H1 (cell line): ENCODE results near the gene VWA2. TPM values are rescaled to one million over a fixed set of nuclear protein-coding genes. Genes with fewer than 3 reads are reported as not detected.
A peak's percentile ranks its signal among the peaks of the same experiment; 100 is the strongest.

ENCODE experiments used
- CTCF ChIA-PET: fragments of 300-600 bp; sonication (Branson Sonifier 250); formaldehyde crosslinking; loops from one replicate; lab custom pipeline; 2021; ENCODE audit not compliant: partially characterized antibody; lab: Charles Lee
- POLR2A ChIA-PET: fragments of 300-600 bp; sonication (Branson Sonifier 250); formaldehyde crosslinking; loops from one replicate; lab custom pipeline; 2021; ENCODE audit warnings: inconsistent platforms; ENCODE audit not compliant: partially characterized antibody; lab: Charles Lee
- DNase-seq, 2 experiments: peaks; one replicate each; pipeline versions ENCODE4 v3.0.0 to v3.0.0-alpha.2; 2010 to 2022; ENCODE audit warnings: low spot score in 2 of 2, low read depth in 1 of 2, mixed read lengths in 1 of 2
- FAIRE-seq: peaks from 2 replicates; lab custom pipeline; 2011; peaks lifted over from hg19 to GRCh38; lab: Jason Lieb, UNC
- H2AFZ ChIP-seq: 2 replicates; pipeline ENCODE4 v1.8.1; 2012; ENCODE audit warnings: low read length, inconsistent platforms
- H2AK5ac ChIP-seq: 2 replicates; pipeline ENCODE4 v1.6.1; 2013; ENCODE audit warnings: low read depth, low read length
- H2BK120ac ChIP-seq: replicated peaks from 2 replicates; pipeline ENCODE3; 2013; ENCODE audit warnings: low read depth, low read length, inconsistent platforms
- H2BK12ac ChIP-seq: 2 replicates; pipeline ENCODE4 v1.6.1; 2013; ENCODE audit warnings: low read depth, low read length
- H2BK15ac ChIP-seq: 2 replicates; pipeline ENCODE4 v1.6.1; 2013; ENCODE audit warnings: low read length
- H2BK20ac ChIP-seq: 2 replicates; pipeline ENCODE4 v1.6.1; 2013; ENCODE audit warnings: low read length
- H2BK5ac ChIP-seq: 2 replicates; pipeline ENCODE4 v1.6.1; 2013; ENCODE audit warnings: low read depth, low read length
- H3K14ac ChIP-seq: 2 replicates; pipeline ENCODE4 v1.6.1; 2013; ENCODE audit warnings: inconsistent platforms; ENCODE audit not compliant: insufficient read length
- H3K18ac ChIP-seq: 2 replicates; pipeline ENCODE4 v1.6.1; 2013; ENCODE audit warnings: low read length; ENCODE audit errors: extremely low read depth
- H3K23ac ChIP-seq: 2 replicates; pipeline ENCODE4 v1.6.1; 2013; ENCODE audit warnings: inconsistent platforms; ENCODE audit not compliant: insufficient read length
- H3K23me2 ChIP-seq: 2 replicates; pipeline ENCODE4 v1.6.1; 2013; ENCODE audit warnings: low read depth, low read length
- H3K27ac ChIP-seq: 2 replicates; pipeline ENCODE4 v1.6.1; 2011; ENCODE audit warnings: low read depth, low read length, inconsistent platforms
- H3K27me3 ChIP-seq, 4 experiments: replicated peaks in 1 of 4; 1 replicate in 1 of 4; 2 replicates in 3 of 4; pipeline versions ENCODE4 v1.6.1 to v1.8.1; 2011 to 2013; ENCODE audit warnings: low read length in 3 of 4, mild to moderate bottlenecking in 3 of 4, inconsistent platforms in 2 of 4, mixed read lengths in 2 of 4, moderate library complexity in 1 of 4; ENCODE audit not compliant: control insufficient read depth in 3 of 4, insufficient read depth in 3 of 4; ENCODE audit errors: extremely low read depth in 1 of 4
- H3K36me3 ChIP-seq, 4 experiments: 2 replicates each; pipeline versions ENCODE4 v1.6.1 to v1.8.1; 2011 to 2013; ENCODE audit warnings: mild to moderate bottlenecking in 4 of 4, low read length in 3 of 4, moderate library complexity in 2 of 4, control low read depth in 1 of 4, inconsistent platforms in 1 of 4; ENCODE audit not compliant: insufficient read depth in 4 of 4, control insufficient read depth in 2 of 4
- H3K4ac ChIP-seq: replicated peaks from 2 replicates; pipeline ENCODE3; 2013; ENCODE audit warnings: low read length, low read depth, mixed read lengths, inconsistent platforms; ENCODE audit not compliant: insufficient read length
- H3K4me1 ChIP-seq, 4 experiments: replicated peaks in 1 of 4; 1 replicate in 1 of 4; 2 replicates in 3 of 4; pipeline versions ENCODE4 v1.6.1 to v1.8.1; 2011 to 2013; ENCODE audit warnings: low read length in 3 of 4, inconsistent platforms in 2 of 4, mixed read lengths in 1 of 4; ENCODE audit not compliant: insufficient read depth in 4 of 4, control insufficient read depth in 3 of 4
- H3K4me2 ChIP-seq, 2 experiments: 2 replicates each; pipeline versions ENCODE4 v1.6.1 to v1.8.1; 2011 to 2013; ENCODE audit warnings: low read depth in 2 of 2, low read length in 2 of 2, control low read depth in 1 of 2, inconsistent platforms in 1 of 2, mild to moderate bottlenecking in 1 of 2; ENCODE audit not compliant: insufficient read depth in 1 of 2
- H3K4me3 ChIP-seq, 4 experiments: fragments of 200-600, 300-600 bp in 1 of 4; sonication (generic), shearing (Covaris generic), sonication (Bioruptor Twin) in 1 of 4; 2 replicates each; pipeline versions ENCODE4 v1.5.1 to v1.8.1; 2011 to 2016; ENCODE audit warnings: low read length in 4 of 4, low read depth in 3 of 4, control low read depth in 2 of 4, inconsistent platforms in 2 of 4, mild to moderate bottlenecking in 2 of 4, mixed read lengths in 1 of 4, moderate library complexity in 1 of 4; ENCODE audit not compliant: insufficient read depth in 2 of 4; ENCODE audit errors: extremely low read depth in 1 of 4
- H3K56ac ChIP-seq: replicated peaks from 2 replicates; pipeline ENCODE3; 2013; ENCODE audit warnings: low read depth, mild to moderate bottlenecking, mixed read lengths, low read length, inconsistent platforms; ENCODE audit not compliant: insufficient read length
- H3K79me1 ChIP-seq: 2 replicates; pipeline ENCODE4 v1.6.1; 2013; ENCODE audit warnings: low read depth, low read length, control low read depth
- H3K79me2 ChIP-seq, 2 experiments: 2 replicates each; pipeline versions ENCODE4 v1.6.1 to v1.8.1; 2012 to 2013; ENCODE audit warnings: low read length in 2 of 2, mild to moderate bottlenecking in 2 of 2, inconsistent platforms in 1 of 2; ENCODE audit not compliant: insufficient read depth in 2 of 2, control insufficient read depth in 1 of 2
- H3K9ac ChIP-seq, 4 experiments: replicated peaks in 1 of 4; 1 replicate in 1 of 4; 2 replicates in 3 of 4; pipeline versions ENCODE4 v1.6.1 to v1.8.1; 2011 to 2013; ENCODE audit warnings: low read depth in 3 of 4, low read length in 3 of 4, control low read depth in 2 of 4, mild to moderate bottlenecking in 2 of 4, moderate library complexity in 2 of 4, inconsistent platforms in 1 of 4; ENCODE audit errors: extremely low read depth in 1 of 4
- H3K9me3 ChIP-seq, 2 experiments: 2 replicates each; pipeline versions ENCODE4 v1.6.1 to v1.8.1; 2012 to 2013; ENCODE audit warnings: mild to moderate bottlenecking in 2 of 2, moderate library complexity in 2 of 2, control low read depth in 1 of 2, inconsistent platforms in 1 of 2, low read depth in 1 of 2, low read length in 1 of 2, mixed read lengths in 1 of 2; ENCODE audit not compliant: insufficient read depth in 2 of 2
- H4K20me1 ChIP-seq, 2 experiments: replicated peaks in 1 of 2; 2 replicates each; pipeline versions ENCODE3 to v1.8.1; 2011 to 2013; ENCODE audit warnings: inconsistent platforms in 2 of 2, low read length in 2 of 2, mild to moderate bottlenecking in 1 of 2; ENCODE audit not compliant: insufficient read depth in 2 of 2, control insufficient read depth in 1 of 2
- H4K5ac ChIP-seq: 2 replicates; pipeline ENCODE4 v1.6.1; 2013; ENCODE audit warnings: low read length, low read depth, mixed read lengths, inconsistent platforms; ENCODE audit not compliant: insufficient read length
- H4K8ac ChIP-seq: 2 replicates; pipeline ENCODE4 v1.8.0; 2013; ENCODE audit warnings: mild to moderate bottlenecking, moderate library complexity, low read length, inconsistent platforms; ENCODE audit not compliant: insufficient read depth; ENCODE audit errors: extremely low read depth
- H4K91ac ChIP-seq: replicated peaks from 2 replicates; pipeline ENCODE3; 2013; ENCODE audit warnings: low read length, mixed read lengths, inconsistent platforms; ENCODE audit not compliant: insufficient read length
- POLR2A ChIP-seq, 2 experiments: IDR thresholded peaks; 1 replicate in 1 of 2; 2 replicates in 1 of 2; pipeline ENCODE4 v1.6.1; 2011; ENCODE audit warnings: low read depth in 2 of 2, low read length in 2 of 2, mild to moderate bottlenecking in 2 of 2; ENCODE audit errors: control extremely low read depth in 1 of 2
- RAD21 ChIP-seq, 2 experiments: IDR thresholded peaks in 1 of 2; conservative IDR thresholded peaks in 1 of 2; 2 replicates each; pipeline ENCODE4 v1.6.1; 2011; ENCODE audit warnings: low read depth in 2 of 2, low read length in 2 of 2, improper control_type of control experiment in 1 of 2, inconsistent platforms in 1 of 2, mild to moderate bottlenecking in 1 of 2, moderate library complexity in 1 of 2
- WGBS, 2 experiments: shearing (Covaris generic) in 1 of 2; methylation state at CpG; one replicate each; pipeline versions ENCODE4 v1.1.6 to v1.1.7; 2013 to 2015; ENCODE audit warnings: low lambda C conversion rate in 2 of 2, mixed read lengths in 2 of 2, inconsistent platforms in 1 of 2, low coverage in 1 of 2, missing lambda C conversion rate in 1 of 2; ENCODE audit not compliant: insufficient replicate concordance in 2 of 2, insufficient coverage in 1 of 2, insufficient read length in 1 of 2; ENCODE audit errors: extremely low coverage in 1 of 2, missing lambda C conversion rate in 1 of 2; 5-methylcytosine and 5-hydroxymethylcytosine counted together
- polyA plus RNA-seq, 7 experiments: library from polyadenylated mRNA; depleted of rRNA in 3 of 7; stranded (reverse) in 5 of 7; unstranded in 2 of 7; fragments of >200 nt in 5 of 7; fragments of 200-250 nt in 2 of 7; gene quantifications; 1 replicate in 5 of 7; 2 replicates in 1 of 7; 4 replicates in 1 of 7; pipeline versions ENCODE4 v1.2.1 to v1.2.3, GENCODE V29; 2011 to 2013; ENCODE audit warnings: missing spikeins in 2 of 7, mixed read lengths in 2 of 7
- total RNA-seq: library from RNA; stranded (reverse); fragmentation: NEBNext Ultra II Directional; extraction: Animal tissue kit (Norgen Biotek cat#: 25700); gene quantifications from 2 replicates; pipeline ENCODE4 v1.2.1, GENCODE V29; 2021
- TF ChIP-seq, protein P1 (sequence below), 3 experiments: IDR thresholded peaks; 1 replicate in 2 of 3; 2 replicates in 1 of 3; pipeline versions ENCODE4 v1.5.1 to v1.6.1; 2011; ENCODE audit warnings: low read length in 3 of 3, mild to moderate bottlenecking in 3 of 3, inconsistent platforms in 2 of 3, low read depth in 1 of 3, moderate library complexity in 1 of 3; ENCODE audit not compliant: insufficient read depth in 1 of 3; ENCODE audit errors: control extremely low read depth in 1 of 3

VWA2 gene
- total and polyA plus RNA-seq, 2 of the 8 experiments (the other 6 are each of a cell fraction or from before 2014, with no cell fraction given): 2.8 to 2.9 TPM

DNA sequence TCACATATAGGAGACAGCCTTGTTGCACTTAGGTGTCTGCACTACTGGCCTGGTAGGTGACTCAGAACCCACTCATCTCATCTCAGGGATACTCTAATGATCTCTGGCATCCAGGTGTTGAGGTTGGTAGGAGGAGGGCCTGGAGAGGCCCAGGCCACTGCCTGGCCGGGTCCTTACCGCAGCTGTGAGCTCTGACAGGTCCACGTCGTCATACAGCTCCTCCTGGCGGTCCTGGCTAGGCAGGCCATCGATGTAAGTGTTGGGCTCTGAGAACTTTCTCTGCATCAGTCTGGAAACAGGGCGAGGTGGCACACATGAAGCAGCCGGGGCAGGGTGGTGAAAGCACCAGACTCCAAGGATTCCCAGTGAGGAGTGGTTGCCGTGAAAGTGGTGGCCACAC is 62.1 kb downstream of the VWA2 start:
- H3K9me3 ChIP-seq: peaks cover under 1% of the 10 kb centered on the region in 2 experiments; a peak in 2 of 4 replicates
- no peak overlapping the region for H2AK5ac ChIP-seq
- no peak overlapping the region for H2BK20ac ChIP-seq
- H3K36me3 ChIP-seq: peaks cover 0 to 11% (median 2%) of the 10 kb centered on the region in 4 experiments; a peak in 4 of 8 replicates
- no peak overlapping the region for H3K9ac ChIP-seq
- no peak overlapping the region for H3K4me3 ChIP-seq
- H3K4me1 ChIP-seq: peaks cover 0 to 8% (median 2%) of the 10 kb centered on the region in 4 experiments; a peak in 4 of 7 replicates
- H3K18ac ChIP-seq: no peak overlapping the region
- no peak overlapping the region for H4K91ac ChIP-seq
- no peak overlapping the region for H2AFZ ChIP-seq
- FAIRE-seq (no peak), DNase-seq (no peak)
- no peak overlapping the region for H2BK5ac ChIP-seq
- H3K23ac ChIP-seq: no peak overlapping the region
- POLR2A ChIA-PET: interaction anchor here (0.7 kb wide), 1 partner anchor 84 kb away, joined by 3 read pairs; no protein-coding TSS in a partner anchor
- H3K79me2 ChIP-seq: no peaks in the 10 kb centered on the region
- CTCF ChIA-PET: interaction anchor here (0.7 to 8.8 kb wide), 15 partner anchors 11 to 217 kb away, joined by 3 to 269 read pairs (median 3); no protein-coding TSS in a partner anchor
- TF ChIP-seq RAD21 (IDR thresholded peaks at IDR 0.05 in 1 of 2, conservative IDR thresholded peaks at IDR 0.05 in 1 of 2; ENCODE audit: low read depth in 2 of 2, low read length in 2 of 2) (peak; percentile 10 to 50; a peak in 2 of 4 replicates), POLR2A (IDR thresholded peaks at IDR 0.05; ENCODE audit: control extremely low read depth in 1 of 2, low read depth in 2 of 2, low read length in 2 of 2) (no peak)
- TF ChIP-seq, protein P1, sequence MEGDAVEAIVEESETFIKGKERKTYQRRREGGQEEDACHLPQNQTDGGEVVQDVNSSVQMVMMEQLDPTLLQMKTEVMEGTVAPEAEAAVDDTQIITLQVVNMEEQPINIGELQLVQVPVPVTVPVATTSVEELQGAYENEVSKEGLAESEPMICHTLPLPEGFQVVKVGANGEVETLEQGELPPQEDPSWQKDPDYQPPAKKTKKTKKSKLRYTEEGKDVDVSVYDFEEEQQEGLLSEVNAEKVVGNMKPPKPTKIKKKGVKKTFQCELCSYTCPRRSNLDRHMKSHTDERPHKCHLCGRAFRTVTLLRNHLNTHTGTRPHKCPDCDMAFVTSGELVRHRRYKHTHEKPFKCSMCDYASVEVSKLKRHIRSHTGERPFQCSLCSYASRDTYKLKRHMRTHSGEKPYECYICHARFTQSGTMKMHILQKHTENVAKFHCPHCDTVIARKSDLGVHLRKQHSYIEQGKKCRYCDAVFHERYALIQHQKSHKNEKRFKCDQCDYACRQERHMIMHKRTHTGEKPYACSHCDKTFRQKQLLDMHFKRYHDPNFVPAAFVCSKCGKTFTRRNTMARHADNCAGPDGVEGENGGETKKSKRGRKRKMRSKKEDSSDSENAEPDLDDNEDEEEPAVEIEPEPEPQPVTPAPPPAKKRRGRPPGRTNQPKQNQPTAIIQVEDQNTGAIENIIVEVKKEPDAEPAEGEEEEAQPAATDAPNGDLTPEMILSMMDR (IDR thresholded peaks at IDR 0.05; ENCODE audit: control extremely low read depth in 1 of 3, insufficient read depth in 1 of 3, low read depth in 1 of 3, low read length in 3 of 3): peak in 2 of 3 experiments; percentile 25 to 37; a peak in 2 of 4 replicates
- no peaks in the 10 kb centered on the region for H3K27me3 ChIP-seq
- no peak overlapping the region for H4K5ac ChIP-seq
- H3K14ac ChIP-seq: no peak overlapping the region
- H3K4ac ChIP-seq: no peak overlapping the region
- 91% methylated on average over 9 of the region's 9 CpGs; no CpG with 5 or more reads in 1 of the 2 experiments for WGBS, 2 experiments
- H3K79me1 ChIP-seq: no peaks in the 10 kb centered on the region
- H3K27ac ChIP-seq: no peak overlapping the region
- no peaks in the 10 kb centered on the region for H4K20me1 ChIP-seq
- no peak overlapping the region for H2BK15ac ChIP-seq
- H4K8ac ChIP-seq: no peak overlapping the region
- H2BK12ac ChIP-seq: no peak overlapping the region
- H3K56ac ChIP-seq: no peak overlapping the region
- H3K4me2 ChIP-seq: no peak overlapping the region
- H2BK120ac ChIP-seq: no peak overlapping the region
- H3K23me2 ChIP-seq: peaks cover 4% of the 10 kb centered on the region; the same call in 1 of the 2 replicates
